DOHH2 (cell line): ENCODE measurements around the gene GAS7.

Experiments
- H3F3A ChIP-seq: fragments of 200-600 bp; sonication (generic), shearing (Covaris generic); 2 replicates; pipeline ENCODE4 v1.6.0; 2016; ENCODE audit warnings: antibody characterized with exemption, mild to moderate bottlenecking; ENCODE audit not compliant: control insufficient read depth, insufficient read depth
- H3K27ac ChIP-seq: fragments of 200-600 bp; sonication (generic); 2 replicates; pipeline ENCODE4 v1.5.1; 2014; ENCODE audit warnings: low read depth, mild to moderate bottlenecking, low read length, moderate library complexity
- H3K27me3 ChIP-seq: fragments of 200-600 bp; sonication (generic); 2 replicates; pipeline ENCODE4 v1.6.1; 2014; ENCODE audit warnings: mild to moderate bottlenecking, low read length, mixed read lengths; ENCODE audit not compliant: control insufficient read depth
- H3K36me3 ChIP-seq: fragments of 200-600 bp; sonication (generic); 2 replicates; pipeline ENCODE4 v1.6.1; 2014; ENCODE audit warnings: mild to moderate bottlenecking, low read length, moderate library complexity, mixed read lengths; ENCODE audit not compliant: control insufficient read depth
- H3K4me1 ChIP-seq: fragments of 200-600 bp; sonication (generic); 2 replicates; pipeline ENCODE4 v1.6.1; 2014; ENCODE audit warnings: mild to moderate bottlenecking, low read length, mixed read lengths; ENCODE audit not compliant: control insufficient read depth
- H3K4me2 ChIP-seq: fragments of 200-600 bp; sonication (generic); 2 replicates; pipeline ENCODE4 v1.6.0; 2014; ENCODE audit warnings: mild to moderate bottlenecking, low read length, moderate library complexity
- H3K4me3 ChIP-seq: fragments of 200-600 bp; sonication (generic); 2 replicates; pipeline ENCODE4 v1.5.1; 2014; ENCODE audit warnings: mild to moderate bottlenecking, low read length, mixed read lengths
- H3K79me2 ChIP-seq: fragments of 200-600 bp; sonication (generic); 2 replicates; pipeline ENCODE4 v1.6.1; 2014; ENCODE audit warnings: mild to moderate bottlenecking, low read length, mixed read lengths; ENCODE audit not compliant: control insufficient read depth
- H3K9me2 ChIP-seq: fragments of 200-600 bp; sonication (generic); replicated peaks from 2 replicates; pipeline ENCODE4 v1.6.1; 2014; ENCODE audit warnings: mild to moderate bottlenecking, low read length, mixed read lengths; ENCODE audit not compliant: control insufficient read depth
- H3K9me3 ChIP-seq: fragments of 200-600 bp; sonication (generic); 2 replicates; pipeline ENCODE4 v1.6.1; 2014; ENCODE audit warnings: antibody characterized with exemption, low read length, mixed read lengths; ENCODE audit not compliant: control insufficient read depth, insufficient read depth
- H4K20me1 ChIP-seq: fragments of 200-600 bp; sonication (generic); 2 replicates; pipeline ENCODE4 v1.6.0; 2014; ENCODE audit warnings: low read depth, mild to moderate bottlenecking, antibody characterized with exemption, low read length, moderate library complexity; ENCODE audit not compliant: control insufficient read depth, insufficient read depth
- EZH2phosphoT487 ChIP-seq: fragments of 200-600 bp; sonication (generic); IDR thresholded peaks from 2 replicates; pipeline ENCODE4 v1.6.1; 2017; ENCODE audit warnings: borderline replicate concordance, mild to moderate bottlenecking, antibody characterized with exemption, low read length, moderate library complexity, mixed read lengths
- TF ChIP-seq, protein P1 (sequence below): fragments of 200-600 bp; sonication (generic); IDR thresholded peaks from one replicate; pipeline ENCODE4 v1.5.1; 2014; ENCODE audit warnings: antibody characterized with exemption, mild to moderate bottlenecking, low read depth, low read length; ENCODE audit not compliant: poor library complexity, severe bottlenecking

Gene GAS7

DNA sequence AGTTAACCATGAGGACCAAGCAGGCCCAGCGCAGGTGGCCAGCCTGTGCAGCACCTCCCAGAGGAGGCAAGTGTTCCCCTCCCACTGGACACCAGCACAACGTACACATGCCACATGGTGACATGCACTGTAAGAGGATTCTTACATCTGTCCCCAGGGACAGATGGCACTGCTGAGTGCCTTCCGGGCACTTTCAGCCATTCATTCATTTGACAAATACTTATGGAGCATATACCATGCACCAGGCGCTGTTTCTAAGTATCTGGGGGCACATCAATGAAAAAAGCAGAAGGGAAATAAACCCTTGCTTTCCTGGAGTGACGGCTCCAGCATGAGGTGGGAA is 79.6 kb downstream of the GAS7 start:
- no peaks in the 10 kb centered on the region for H3K9me3 ChIP-seq
- no peak overlapping the region for H3K4me3 ChIP-seq
- TF ChIP-seq, protein P1, sequence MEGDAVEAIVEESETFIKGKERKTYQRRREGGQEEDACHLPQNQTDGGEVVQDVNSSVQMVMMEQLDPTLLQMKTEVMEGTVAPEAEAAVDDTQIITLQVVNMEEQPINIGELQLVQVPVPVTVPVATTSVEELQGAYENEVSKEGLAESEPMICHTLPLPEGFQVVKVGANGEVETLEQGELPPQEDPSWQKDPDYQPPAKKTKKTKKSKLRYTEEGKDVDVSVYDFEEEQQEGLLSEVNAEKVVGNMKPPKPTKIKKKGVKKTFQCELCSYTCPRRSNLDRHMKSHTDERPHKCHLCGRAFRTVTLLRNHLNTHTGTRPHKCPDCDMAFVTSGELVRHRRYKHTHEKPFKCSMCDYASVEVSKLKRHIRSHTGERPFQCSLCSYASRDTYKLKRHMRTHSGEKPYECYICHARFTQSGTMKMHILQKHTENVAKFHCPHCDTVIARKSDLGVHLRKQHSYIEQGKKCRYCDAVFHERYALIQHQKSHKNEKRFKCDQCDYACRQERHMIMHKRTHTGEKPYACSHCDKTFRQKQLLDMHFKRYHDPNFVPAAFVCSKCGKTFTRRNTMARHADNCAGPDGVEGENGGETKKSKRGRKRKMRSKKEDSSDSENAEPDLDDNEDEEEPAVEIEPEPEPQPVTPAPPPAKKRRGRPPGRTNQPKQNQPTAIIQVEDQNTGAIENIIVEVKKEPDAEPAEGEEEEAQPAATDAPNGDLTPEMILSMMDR = no peak
- no peak for TF ChIP-seq EZH2phosphoT487
- no peaks in the 10 kb centered on the region for H3F3A ChIP-seq
- no peak overlapping the region for H3K27ac ChIP-seq
- no peaks in the 10 kb centered on the region for H4K20me1 ChIP-seq
- H3K79me2 ChIP-seq = no peaks in the 10 kb centered on the region
- no peaks in the 10 kb centered on the region for H3K9me2 ChIP-seq
- H3K4me2 ChIP-seq = no peak overlapping the region
- H3K4me1 ChIP-seq = no peaks in the 10 kb centered on the region
- no peaks in the 10 kb centered on the region for H3K36me3 ChIP-seq
- peaks cover 8% of the 10 kb centered on the region for H3K27me3 ChIP-seq

DNA sequence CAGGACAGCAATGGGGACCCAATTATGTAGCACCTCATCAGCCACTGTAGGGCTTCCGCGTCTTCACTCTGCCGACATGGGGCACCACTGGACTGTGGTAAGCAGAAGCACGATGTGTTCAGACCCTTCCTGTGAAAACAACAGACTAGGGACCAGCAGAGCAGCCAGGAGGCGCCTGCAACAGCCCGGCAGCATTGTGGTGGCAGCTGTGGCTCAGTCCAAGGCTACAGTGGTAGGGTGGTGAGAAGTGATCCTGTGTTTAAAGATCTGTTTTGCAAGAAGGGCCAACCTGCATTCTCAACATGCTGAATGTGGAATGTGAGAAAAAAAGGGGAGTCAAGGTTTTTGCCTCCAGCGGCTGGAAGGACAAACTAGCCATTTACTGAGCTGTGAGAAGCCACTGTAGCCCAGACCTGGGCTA is 80.8 kb downstream of the GAS7 start:
- TF ChIP-seq, protein P1 = no peak
- no peak for TF ChIP-seq EZH2phosphoT487
- no peaks in the 10 kb centered on the region for H3F3A ChIP-seq
- no peaks in the 10 kb centered on the region for H3K4me1 ChIP-seq
- no peaks in the 10 kb centered on the region for H3K79me2 ChIP-seq
- peaks cover 8% of the 10 kb centered on the region for H3K27me3 ChIP-seq
- no peaks in the 10 kb centered on the region for H3K9me3 ChIP-seq
- H3K4me3 ChIP-seq = no peak overlapping the region
- no peaks in the 10 kb centered on the region for H3K36me3 ChIP-seq
- no peaks in the 10 kb centered on the region for H4K20me1 ChIP-seq
- H3K4me2 ChIP-seq = no peak overlapping the region
- no peaks in the 10 kb centered on the region for H3K9me2 ChIP-seq
- no peak overlapping the region for H3K27ac ChIP-seq

DNA sequence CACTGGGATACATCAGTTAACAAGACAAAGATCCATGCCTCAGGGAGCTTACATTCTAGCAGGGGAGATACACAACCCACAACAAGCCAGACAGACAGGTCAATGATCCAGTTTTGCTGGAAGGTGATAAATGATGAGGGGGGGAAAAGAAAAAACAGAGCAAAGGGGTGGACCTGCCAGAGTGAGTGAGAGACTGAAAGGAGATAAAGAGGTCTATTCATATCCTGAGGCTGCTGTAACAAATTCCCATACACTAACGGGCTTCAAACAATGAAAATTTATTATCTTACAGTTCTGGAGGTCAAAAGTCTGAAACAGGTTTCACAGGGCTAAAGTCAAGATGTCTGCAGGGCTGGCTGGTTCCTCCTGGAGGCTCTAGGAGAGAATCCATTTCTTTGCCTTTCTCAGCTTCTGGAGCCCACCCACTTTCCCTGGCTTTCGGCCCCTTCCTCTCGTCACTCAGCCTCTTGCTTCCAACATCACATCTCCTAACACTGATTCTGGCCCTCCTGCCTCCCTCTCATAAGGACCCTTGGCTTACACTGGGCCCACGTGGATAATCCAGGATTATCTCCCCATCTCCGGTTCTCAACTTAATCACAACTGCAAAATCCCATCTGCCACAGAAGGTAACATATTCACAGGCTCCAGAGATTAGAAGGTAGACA is 81.5 kb downstream of the GAS7 start:
- H3K4me1 ChIP-seq = no peaks in the 10 kb centered on the region

More for the DNA sequence above, 81.5 kb downstream of the GAS7 start:
- Histone ChIP-seq H3F3A (no peaks in the 10 kb centered on the region), H3K4me2 (no peak overlapping the region), H3K4me3 (no peak overlapping the region), H3K79me2 (no peaks in the 10 kb centered on the region), H3K27me3 (peaks cover 8% of the 10 kb centered on the region), H3K9me3 (no peaks in the 10 kb centered on the region), H4K20me1 (no peaks in the 10 kb centered on the region), H3K27ac (no peak overlapping the region), H3K9me2 (no peaks in the 10 kb centered on the region), H3K36me3 (no peaks in the 10 kb centered on the region)
- TF ChIP-seq EZH2phosphoT487 = no peak
- TF ChIP-seq, protein P1 = no peak
